Caco-2 (cell line): ENCODE results near the gene AUTS2. TPM values are rescaled to one million over a fixed set of nuclear protein-coding genes. Genes with fewer than 3 reads are reported as not detected.

Source experiments
- BruUV-seq: library from RNA; stranded (reverse); fragments of 400-500 nt; replicated peaks from 2 replicates; lab custom pipeline; 2021; lab: Mats Ljungman, UMichigan
- CTCF ChIA-PET: fragments of 300-600 bp; sonication (Branson Sonifier 250); formaldehyde crosslinking; loops from one replicate; lab custom pipeline; 2022; ENCODE audit warnings: antibody characterized with exemption; lab: Charles Lee
- POLR2A ChIA-PET: fragments of 300-600 bp; sonication (Branson Sonifier 250); formaldehyde crosslinking; loops from one replicate; lab custom pipeline; 2022; ENCODE audit warnings: antibody characterized with exemption; lab: Charles Lee
- DNase-seq, 2 experiments: peaks; one replicate each; pipeline versions ENCODE4 v3.0.0 to v3.0.0-alpha.2; 2020 to 2022
- H3K27me3 ChIP-seq: replicated peaks from 2 replicates; pipeline ENCODE4 v1.6.0; 2011; ENCODE audit warnings: low read length; ENCODE audit not compliant: control insufficient read depth, insufficient read depth
- H3K36me3 ChIP-seq: 2 replicates; pipeline ENCODE4 v1.5.1; 2011; ENCODE audit warnings: low read length; ENCODE audit not compliant: control insufficient read depth, insufficient read depth
- H3K4me1 ChIP-seq: fragments of 250-450 bp; sonication (Bioruptor Pico); 2 replicates; pipeline ENCODE4 v1.5.1; 2020; ENCODE audit warnings: mild to moderate bottlenecking
- H3K4me3 ChIP-seq: 2 replicates; pipeline ENCODE4 v1.5.1; 2011; ENCODE audit warnings: low read depth, mild to moderate bottlenecking, control low read depth, low read length
- H3K9me3 ChIP-seq: fragments of 250-450 bp; sonication (Bioruptor Pico); 2 replicates; pipeline ENCODE4 v1.5.1; 2020; ENCODE audit warnings: mild to moderate bottlenecking, moderate library complexity
- H3K27ac Mint-ChIP-seq: one replicate; pipeline ENCODE4 v1.8.0; 2022; ENCODE audit warnings: mixed read lengths; ENCODE audit not compliant: unreplicated experiment
- H3K27me3 Mint-ChIP-seq: one replicate; pipeline ENCODE4 v1.8.0; 2022; ENCODE audit warnings: mixed read lengths; ENCODE audit not compliant: insufficient read depth, unreplicated experiment
- H3K36me3 Mint-ChIP-seq: one replicate; pipeline ENCODE4 v1.8.0; 2022; ENCODE audit warnings: mild to moderate bottlenecking, mixed read lengths; ENCODE audit not compliant: insufficient read depth, unreplicated experiment
- H3K4me1 Mint-ChIP-seq: one replicate; pipeline ENCODE4 v1.8.0; 2022; ENCODE audit warnings: low read depth, mixed read lengths; ENCODE audit not compliant: unreplicated experiment
- H3K4me3 Mint-ChIP-seq: one replicate; pipeline ENCODE4 v1.8.0; 2022; ENCODE audit warnings: mild to moderate bottlenecking, moderate library complexity, mixed read lengths; ENCODE audit not compliant: unreplicated experiment
- H3K9me3 Mint-ChIP-seq: one replicate; pipeline ENCODE4 v1.8.0; 2022; ENCODE audit warnings: mixed read lengths; ENCODE audit not compliant: unreplicated experiment
- intact Hi-C: fragments of 100-400 bp; cut with micrococcal nuclease; formaldehyde crosslinking; loops from one replicate; pipeline ENCODE4 v1.10.0; 2022; ENCODE audit not compliant: unreplicated experiment
- total RNA-seq: library from RNA; stranded (reverse); gene quantifications from 2 replicates; pipeline ENCODE4 v1.2.3, GENCODE V29; 2022
- TF ChIP-seq, protein P1 (sequence below), 2 experiments: fragments of 200-600 bp in 1 of 2; IDR thresholded peaks; 1 replicate in 1 of 2; 2 replicates in 1 of 2; pipeline versions ENCODE4 v1.5.1 to v1.8.0; 2011 to 2022; ENCODE audit warnings: antibody characterized with exemption in 1 of 2, control low read depth in 1 of 2, inconsistent platforms in 1 of 2, low read depth in 1 of 2, low read length in 1 of 2, mild to moderate bottlenecking in 1 of 2, moderate library complexity in 1 of 2; ENCODE audit not compliant: insufficient read depth in 1 of 2, severe bottlenecking in 1 of 2, unreplicated experiment in 1 of 2

Gene AUTS2
- total RNA-seq, 1 experiment from 2014 or later, result 37.1 TPM

DNA sequence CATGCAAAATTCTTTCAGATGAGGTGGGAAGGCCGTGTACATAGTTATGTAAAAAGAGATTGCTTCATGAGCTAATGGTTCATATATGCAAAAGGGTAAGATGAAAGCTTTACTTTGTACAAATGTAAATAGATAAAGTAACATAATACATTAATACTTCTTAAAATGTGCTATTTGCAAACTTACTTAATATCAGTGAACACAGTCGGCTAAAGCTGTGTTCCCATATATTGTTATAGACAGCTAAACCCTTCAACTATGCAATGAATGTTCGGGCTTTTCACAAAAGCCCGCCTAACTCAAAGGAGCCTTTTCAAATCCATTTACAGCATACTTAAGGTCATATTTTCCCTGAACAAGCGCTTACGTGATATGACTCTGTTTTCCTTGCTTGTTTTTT, 1193.1 kb downstream of the AUTS2 start:
- Histone ChIP-seq H3K36me3 (peaks cover 1% of the 10 kb centered on the region; the same call in 1 of the 2 replicates), H3K4me3 (no peak overlapping the region), H3K4me1 (no peaks in the 10 kb centered on the region), H3K9me3 (no peaks in the 10 kb centered on the region), H3K27me3 (no peaks in the 10 kb centered on the region)
- POLR2A ChIA-PET, result no interaction called here
- no peak for DNase-seq
- TF ChIP-seq, protein P1, sequence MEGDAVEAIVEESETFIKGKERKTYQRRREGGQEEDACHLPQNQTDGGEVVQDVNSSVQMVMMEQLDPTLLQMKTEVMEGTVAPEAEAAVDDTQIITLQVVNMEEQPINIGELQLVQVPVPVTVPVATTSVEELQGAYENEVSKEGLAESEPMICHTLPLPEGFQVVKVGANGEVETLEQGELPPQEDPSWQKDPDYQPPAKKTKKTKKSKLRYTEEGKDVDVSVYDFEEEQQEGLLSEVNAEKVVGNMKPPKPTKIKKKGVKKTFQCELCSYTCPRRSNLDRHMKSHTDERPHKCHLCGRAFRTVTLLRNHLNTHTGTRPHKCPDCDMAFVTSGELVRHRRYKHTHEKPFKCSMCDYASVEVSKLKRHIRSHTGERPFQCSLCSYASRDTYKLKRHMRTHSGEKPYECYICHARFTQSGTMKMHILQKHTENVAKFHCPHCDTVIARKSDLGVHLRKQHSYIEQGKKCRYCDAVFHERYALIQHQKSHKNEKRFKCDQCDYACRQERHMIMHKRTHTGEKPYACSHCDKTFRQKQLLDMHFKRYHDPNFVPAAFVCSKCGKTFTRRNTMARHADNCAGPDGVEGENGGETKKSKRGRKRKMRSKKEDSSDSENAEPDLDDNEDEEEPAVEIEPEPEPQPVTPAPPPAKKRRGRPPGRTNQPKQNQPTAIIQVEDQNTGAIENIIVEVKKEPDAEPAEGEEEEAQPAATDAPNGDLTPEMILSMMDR (IDR thresholded peaks at IDR 0.05; ENCODE audit: insufficient read depth in 1 of 2, low read depth in 1 of 2, low read length in 1 of 2, severe bottlenecking in 1 of 2, unreplicated experiment in 1 of 2), result no peak
- no peak overlapping the region for H3K4me3 Mint-ChIP-seq
- H3K4me1 Mint-ChIP-seq, result peaks cover 13% of the 10 kb centered on the region
- no peaks in the 10 kb centered on the region for H3K27me3 Mint-ChIP-seq
- BruUV-seq, result TSS peak; percentile 26
- intact Hi-C loops, result no loop called here
- CTCF ChIA-PET, result no interaction called here
- peaks cover 10% of the 10 kb centered on the region for H3K9me3 Mint-ChIP-seq
- peaks cover 55% of the 10 kb centered on the region for H3K36me3 Mint-ChIP-seq
- H3K27ac Mint-ChIP-seq, result no peak overlapping the region

DNA sequence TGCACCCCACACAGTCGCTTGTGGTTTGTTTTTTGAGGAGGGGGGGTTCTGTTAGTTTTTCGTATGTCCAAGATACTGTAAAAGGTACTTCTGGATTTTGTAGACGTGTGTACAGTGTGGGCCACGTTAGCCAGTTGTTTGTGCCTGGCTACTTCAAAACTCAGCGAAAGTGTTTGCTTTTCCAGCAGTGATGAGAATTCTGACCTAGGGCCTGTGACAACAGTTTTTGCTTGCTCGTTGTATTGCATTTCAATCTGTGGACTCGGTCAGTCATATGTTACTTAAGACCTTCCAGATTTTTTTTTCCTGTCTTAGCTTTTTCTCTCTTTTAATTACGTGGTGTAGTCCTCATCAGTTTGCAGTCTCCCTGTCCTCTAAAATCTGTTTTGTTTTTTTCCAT, 1194.8 kb downstream of the AUTS2 start:
- Mint-ChIP-seq H3K27ac (no peak overlapping the region), H3K9me3 (peaks cover 14% of the 10 kb centered on the region), H3K27me3 (no peaks in the 10 kb centered on the region), H3K36me3 (peaks cover 40% of the 10 kb centered on the region), H3K4me1 (peaks cover 12% of the 10 kb centered on the region), H3K4me3 (no peak overlapping the region)
- ChIA-PET CTCF (no interaction called here), POLR2A (no interaction called here)
- Histone ChIP-seq H3K4me3 (no peak overlapping the region), H3K9me3 (no peaks in the 10 kb centered on the region; the same call in none of the 2 replicates), H3K27me3 (no peaks in the 10 kb centered on the region), H3K4me1 (no peaks in the 10 kb centered on the region), H3K36me3 (peaks cover 1% of the 10 kb centered on the region; the same call in 1 of the 2 replicates)
- no TSS peak for BruUV-seq
- intact Hi-C loops, result no loop called here
- no peak for DNase-seq
- TF ChIP-seq, protein P1 (IDR thresholded peaks at IDR 0.05; ENCODE audit: insufficient read depth in 1 of 2, low read depth in 1 of 2, low read length in 1 of 2, severe bottlenecking in 1 of 2, unreplicated experiment in 1 of 2), result no peak

DNA sequence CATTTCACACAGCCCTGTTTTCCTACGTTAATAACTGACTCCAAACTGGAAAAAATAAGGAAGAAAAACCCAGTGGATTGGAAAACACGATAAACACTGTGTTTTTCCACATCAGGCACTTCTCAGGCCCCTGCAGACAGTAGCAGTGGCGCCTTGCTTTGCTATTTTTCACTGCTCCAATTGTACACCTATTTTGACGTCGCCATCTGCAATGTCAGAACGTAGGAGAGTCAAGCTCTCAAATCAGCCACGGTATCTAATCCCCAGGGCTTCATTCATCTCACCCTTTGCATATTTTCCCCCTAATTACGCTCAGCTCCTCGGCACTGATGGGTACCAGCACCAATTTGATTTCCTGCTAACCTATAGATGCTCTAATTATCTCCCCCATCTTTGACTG, 1195.5 kb downstream of the AUTS2 start:
- H3K4me1 ChIP-seq, result no peaks in the 10 kb centered on the region
- H3K36me3 Mint-ChIP-seq, result peaks cover 36% of the 10 kb centered on the region
- H3K27ac Mint-ChIP-seq, result no peak overlapping the region
- peaks cover 4% of the 10 kb centered on the region for H3K4me1 Mint-ChIP-seq
- intact Hi-C loops, result no loop called here
- H3K27me3 Mint-ChIP-seq, result no peaks in the 10 kb centered on the region
- H3K4me3 Mint-ChIP-seq, result no peak overlapping the region
- TF ChIP-seq, protein P1 (IDR thresholded peaks at IDR 0.05; ENCODE audit: insufficient read depth in 1 of 2, low read depth in 1 of 2, low read length in 1 of 2, severe bottlenecking in 1 of 2, unreplicated experiment in 1 of 2), result no peak
- no TSS peak for BruUV-seq
- H3K9me3 Mint-ChIP-seq, result peaks cover 16% of the 10 kb centered on the region
- peaks cover 1% of the 10 kb centered on the region; the same call in 1 of the 2 replicates for H3K36me3 ChIP-seq
- no peak for DNase-seq
- H3K27me3 ChIP-seq, result no peaks in the 10 kb centered on the region
- no peaks in the 10 kb centered on the region; the same call in none of the 2 replicates for H3K9me3 ChIP-seq
- no peak overlapping the region for H3K4me3 ChIP-seq
- ChIA-PET POLR2A (no interaction called here), CTCF (no interaction called here)
